Naive thymus-derived CD4-positive, alpha-beta T cell (primary cell): Measurements from ENCODE around the gene ADA. TPM values are rescaled to one million over a fixed set of nuclear protein-coding genes. Genes with fewer than 3 reads are reported as not detected.
"Not testable (repeated sequence)": the region's sequence is repeated elsewhere in the genome, so short reads cannot be mapped to it uniquely, and the experiment has no call there.

Source experiments
- ATAC-seq: fragments of 150-1000 bp; cut with Tn5 transposase; 2 replicates; pipeline ENCODE4 v1.10.0; 2021; ENCODE audit warnings: mild to moderate bottlenecking, moderate library complexity
- CTCF ChIA-PET: fragments of 350-600 bp; sonication (Branson Sonifier 250); formaldehyde crosslinking; loops from one replicate; lab custom pipeline; 2021; ENCODE audit warnings: antibody characterized with exemption; lab: Charles Lee
- POLR2A ChIA-PET: fragments of 350-600 bp; sonication (Branson Sonifier 250); formaldehyde crosslinking; loops from one replicate; lab custom pipeline; 2021; ENCODE audit warnings: antibody characterized with exemption, inconsistent platforms; lab: Charles Lee
- DNase-seq, 9 donors: peaks; one replicate each; pipeline versions ENCODE4 v3.0.0 to v3.0.0-alpha.2; 2020 to 2022; ENCODE audit warnings: mixed read lengths in 1 of 9
- H3K27ac ChIP-seq: one replicate; pipeline ENCODE4 v1.7.0; 2013; ENCODE audit warnings: mild to moderate bottlenecking, low read depth, low read length, moderate library complexity
- H3K27me3 ChIP-seq, 2 donors: one replicate each; pipeline ENCODE4 v1.7.0; 2013; ENCODE audit warnings: low read length in 2 of 2, mild to moderate bottlenecking in 2 of 2, moderate library complexity in 2 of 2; ENCODE audit not compliant: control insufficient read depth in 2 of 2, insufficient read depth in 2 of 2
- H3K36me3 ChIP-seq, 3 experiments: 1 replicate in 2 of 3; 2 replicates in 1 of 3; pipeline ENCODE4 v1.7.0; 2013; ENCODE audit warnings: low read length in 3 of 3, mild to moderate bottlenecking in 3 of 3, moderate library complexity in 1 of 3; ENCODE audit not compliant: insufficient read depth in 3 of 3, control insufficient read depth in 2 of 3
- H3K4me1 ChIP-seq, 2 donors: one replicate each; pipeline ENCODE4 v1.7.0; 2013; ENCODE audit warnings: low read length in 2 of 2, mild to moderate bottlenecking in 2 of 2, moderate library complexity in 1 of 2; ENCODE audit not compliant: control insufficient read depth in 2 of 2, insufficient read depth in 2 of 2
- H3K4me3 ChIP-seq: 2 replicates; pipeline ENCODE4 v1.7.0; 2013; ENCODE audit warnings: mild to moderate bottlenecking, low read length
- H3K9me3 ChIP-seq, 3 experiments: 1 replicate in 2 of 3; 2 replicates in 1 of 3; pipeline ENCODE4 v1.7.0; 2013; ENCODE audit warnings: low read length in 3 of 3; ENCODE audit not compliant: control insufficient read depth in 2 of 3
- H3K27ac Mint-ChIP-seq, 9 donors: one replicate each; pipeline ENCODE4 v1.8.0; 2020 to 2022; ENCODE audit warnings: mixed read lengths in 9 of 9, mild to moderate bottlenecking in 8 of 9, moderate library complexity in 5 of 9, inconsistent platforms in 2 of 9
- H3K27me3 Mint-ChIP-seq, 5 donors: one replicate each; pipeline ENCODE4 v1.8.0; 2021 to 2022; ENCODE audit warnings: mixed read lengths in 5 of 5, mild to moderate bottlenecking in 1 of 5
- H3K36me3 Mint-ChIP-seq, 5 donors: one replicate each; pipeline ENCODE4 v1.8.0; 2020 to 2022; ENCODE audit warnings: mixed read lengths in 5 of 5, mild to moderate bottlenecking in 3 of 5, inconsistent platforms in 1 of 5
- H3K4me1 Mint-ChIP-seq, 7 donors: one replicate each; pipeline ENCODE4 v1.8.0; 2020 to 2022; ENCODE audit warnings: mixed read lengths in 7 of 7, mild to moderate bottlenecking in 3 of 7, inconsistent platforms in 1 of 7
- H3K4me3 Mint-ChIP-seq, 10 donors: one replicate each; pipeline ENCODE4 v1.8.0; 2020 to 2022; ENCODE audit warnings: mild to moderate bottlenecking in 10 of 10, mixed read lengths in 10 of 10, moderate library complexity in 6 of 10, inconsistent platforms in 2 of 10
- H3K9me3 Mint-ChIP-seq, 11 donors: one replicate each; pipeline ENCODE4 v1.8.0; 2020 to 2022; ENCODE audit warnings: mixed read lengths in 11 of 11, mild to moderate bottlenecking in 4 of 11, inconsistent platforms in 1 of 11, moderate library complexity in 1 of 11
- intact Hi-C, 2 donors: fragments of 100-400 bp; cut with micrococcal nuclease; formaldehyde crosslinking; loops; one replicate each; pipeline ENCODE4 v1.15.1; 2023
- polyA plus RNA-seq, 2 donors: library from polyadenylated mRNA; unstranded; fragments of 300-500 nt; fragmentation: Illumina TruSeq; gene quantifications; one replicate each; pipeline ENCODE4 v1.2.3, GENCODE V29; 2021
- total RNA-seq, 6 experiments: library from RNA in 5 of 6; stranded (reverse) in 5 of 6; gene quantifications; 1 replicate in 5 of 6; 2 replicates in 1 of 6; pipeline ENCODE4 v1.2.3 and lab custom pipeline; 2021 to 2026

Gene ADA
- total and polyA plus RNA-seq, 7 experiments from 2014 or later, result 26.1 to 103 (median 35.2) TPM

GRCh38 chr20:44657875-44658274, 6.4 kb upstream of the ADA start:
- no peak for ATAC-seq
- Mint-ChIP-seq H3K4me1 (peaks cover 4 to 21% (median 9%) of the 10 kb centered on the region in 7 donors), H3K27ac (peak overlapping the region in 2 of 9 donors; percentile 26 to 74)

GRCh38 chr20:44656448-44656847, 4.9 kb upstream of the ADA start:
- ChIA-PET POLR2A (interaction anchor here (1.3 kb wide), 1 partner anchor 10 kb away, joined by 6 read pairs; no protein-coding TSS in a partner anchor), CTCF (interaction anchor here (1.1 kb wide), 1 partner anchor 9 kb away, joined by 3 read pairs; no protein-coding TSS in a partner anchor)
- intact Hi-C loops, result no loop called here
- H3K27me3 Mint-ChIP-seq, result no peaks in the 10 kb centered on the region
- peaks cover 0 to 9% of the 10 kb centered on the region in 2 donors for H3K4me1 ChIP-seq
- peaks cover 4 to 61% (median 31%) of the 10 kb centered on the region in 5 donors for H3K36me3 Mint-ChIP-seq
- no peak overlapping the region for H3K4me3 Mint-ChIP-seq
- no peak for DNase-seq
- peaks cover 0 to 26% (median 8%) of the 10 kb centered on the region in 3 experiments for H3K36me3 ChIP-seq
- peaks cover 9 to 22% (median 13%) of the 10 kb centered on the region in 7 donors for H3K4me1 Mint-ChIP-seq
- H3K27ac Mint-ChIP-seq, result peak overlapping the region in 7 of 9 donors; percentile 12 to 87 (median 55)
- H3K9me3 ChIP-seq, result no peaks in the 10 kb centered on the region
- H3K27ac ChIP-seq, result no peak overlapping the region
- no peak overlapping the region for H3K4me3 ChIP-seq
- no peaks in the 10 kb centered on the region for H3K27me3 ChIP-seq
- no peak for ATAC-seq
- H3K9me3 Mint-ChIP-seq, result peaks cover 0 to 1% (median 0%) of the 10 kb centered on the region in 11 donors

More at GRCh38 chr20:44657875-44658274, 6.4 kb upstream of the ADA start:
- Histone ChIP-seq H3K9me3 (no peaks in the 10 kb centered on the region), H3K27me3 (no peaks in the 10 kb centered on the region), H3K27ac (no peak overlapping the region), H3K36me3 (peaks cover 0 to 29% (median 8%) of the 10 kb centered on the region in 3 experiments), H3K4me3 (no peak overlapping the region), H3K4me1 (peaks cover 0 to 8% of the 10 kb centered on the region in 2 donors)
- DNase-seq, result no peak
- no peaks in the 10 kb centered on the region for H3K27me3 Mint-ChIP-seq
- H3K36me3 Mint-ChIP-seq, result peaks cover 0 to 67% (median 27%) of the 10 kb centered on the region in 5 donors
- intact Hi-C loops, result no loop called here
- POLR2A ChIA-PET, result no interaction called here
- H3K4me3 Mint-ChIP-seq, result no peak overlapping the region
- peaks cover 0 to 1% (median 0%) of the 10 kb centered on the region in 11 donors for H3K9me3 Mint-ChIP-seq
- CTCF ChIA-PET, result interaction anchor here (0.5 kb wide), 1 partner anchor 74 kb away, joined by 3 read pairs; no protein-coding TSS in a partner anchor

GRCh38 chr20:44654210-44654609, 2.7 kb upstream of the ADA start:
- Histone ChIP-seq H3K4me1 (peaks cover 16 to 20% of the 10 kb centered on the region in 2 donors), H3K36me3 (peaks cover 0 to 10% (median 5%) of the 10 kb centered on the region in 3 experiments)
- Mint-ChIP-seq H3K4me3 (peak overlapping the region in 2 of 10 donors; percentile 12 to 41), H3K27ac (peak overlapping the region in 8 of 9 donors; percentile 4 to 91 (median 77)), H3K36me3 (peaks cover 4 to 55% (median 20%) of the 10 kb centered on the region in 5 donors), H3K4me1 (peaks cover 24 to 33% (median 31%) of the 10 kb centered on the region in 7 donors)
- CTCF ChIA-PET, result interaction anchor here (0.6 to 1.6 kb wide), 5 partner anchors 10 to 219 kb away, joined by 3 to 5 read pairs (median 3); no protein-coding TSS in a partner anchor
- not testable (repeated sequence) for H3K9me3 ChIP-seq, H3K27me3 Mint-ChIP-seq, DNase-seq, ATAC-seq, H3K4me3 ChIP-seq, H3K9me3 Mint-ChIP-seq, H3K27me3 ChIP-seq, H3K27ac ChIP-seq
- intact Hi-C loops, result loop anchor here (5.0 kb wide), 3 partner anchors 42 to 763 kb away; partner anchors contain the start of genes PIGT (in 1 of the 2) and STK4 (in 1 of the 2)
- POLR2A ChIA-PET, result interaction anchor here (0.6 to 5.1 kb wide), 8 partner anchors 8 to 333 kb away, joined by 3 to 28 read pairs (median 3); no protein-coding TSS in a partner anchor

- H3K4me3 ChIP-seq, result no peak overlapping the region
- no peaks in the 10 kb centered on the region for H3K27me3 ChIP-seq
- H3K4me1 ChIP-seq, result peaks cover 22 to 27% of the 10 kb centered on the region in 2 donors
- Mint-ChIP-seq H3K36me3 (peaks cover 4 to 53% (median 13%) of the 10 kb centered on the region in 5 donors), H3K4me1 (peaks cover 31 to 40% (median 38%) of the 10 kb centered on the region in 7 donors), H3K27ac (peak overlapping the region in 8 of 9 donors; percentile 47 to 91 (median 76)), H3K27me3 (no peaks in the 10 kb centered on the region), H3K4me3 (peak overlapping the region in 9 of 10 donors; percentile 18 to 95 (median 70)), H3K9me3 (peaks cover 0 to 1% (median 0%) of the 10 kb centered on the region in 11 donors)
- no peaks in the 10 kb centered on the region for H3K9me3 ChIP-seq
- intact Hi-C loops, result loop anchor here (5.0 kb wide), 3 partner anchors 41 to 764 kb away; partner anchors contain the start of genes PIGT (in 1 of the 2) and STK4 (in 1 of the 2)
- no peak for ATAC-seq
- DNase-seq, result no peak
- H3K36me3 ChIP-seq, result peaks cover 0 to 9% (median 5%) of the 10 kb centered on the region in 3 experiments
- ChIA-PET CTCF (interaction anchor here (0.9 to 1.6 kb wide), 6 partner anchors 9 to 43 kb away, joined by 3 to 5 read pairs (median 3); no protein-coding TSS in a partner anchor), POLR2A (interaction anchor here (0.6 to 5.1 kb wide), 12 partner anchors 8 to 333 kb away, joined by 3 to 28 read pairs (median 3); no protein-coding TSS in a partner anchor)
- no peak overlapping the region for H3K27ac ChIP-seq
Observed at GRCh38 chr20:44653546-44653945, 2.0 kb upstream of the ADA start.

- no peaks in the 10 kb centered on the region for H3K36me3 ChIP-seq
- peak overlapping the region; percentile 73 for H3K27ac ChIP-seq
- ATAC-seq (no peak), DNase-seq (peak in 2 of 9 donors; percentile 12 to 14)
- H3K9me3 ChIP-seq, result no peaks in the 10 kb centered on the region
- peaks cover 43 to 48% of the 10 kb centered on the region in 2 donors for H3K4me1 ChIP-seq
- no peaks in the 10 kb centered on the region for H3K27me3 Mint-ChIP-seq
- H3K4me1 Mint-ChIP-seq, result peaks cover 41 to 62% (median 60%) of the 10 kb centered on the region in 7 donors
- no peaks in the 10 kb centered on the region for H3K27me3 ChIP-seq
- peak overlapping the region; percentile 73 for H3K4me3 ChIP-seq
- H3K4me3 Mint-ChIP-seq, result peak overlapping the region; percentile 81 to 96 (median 94)
- POLR2A ChIA-PET, result interaction anchor here (1.2 to 11.4 kb wide), 10 partner anchors 8 to 316 kb away, joined by 3 to 122 read pairs (median 6); partner anchors contain the start of gene SERINC3
- peak overlapping the region; percentile 85 to 98 (median 93) for H3K27ac Mint-ChIP-seq
- CTCF ChIA-PET, result interaction anchor here (1.4 to 2.3 kb wide), 5 partner anchors 21 to 81 kb away, joined by 3 to 11 read pairs (median 7); no protein-coding TSS in a partner anchor
- peaks cover 0 to 1% (median 0%) of the 10 kb centered on the region in 11 donors for H3K9me3 Mint-ChIP-seq
- intact Hi-C loops, result loop anchor here (1.0 to 5.0 kb wide), 7 partner anchors 8 to 766 kb away; partner anchors contain the start of genes OSER1 (in 1 of the 2), PIGT (in 1 of the 2) and STK4 (in 1 of the 2)
- H3K36me3 Mint-ChIP-seq, result peaks cover 0 to 46% (median 4%) of the 10 kb centered on the region in 5 donors
Observed at GRCh38 chr20:44651434-44651683, 140 bp downstream of the ADA start.

- H3K4me3 ChIP-seq, result peak overlapping the region; percentile 73
- H3K4me1 Mint-ChIP-seq, result peaks cover 45 to 66% (median 64%) of the 10 kb centered on the region in 7 donors
Observed at GRCh38 chr20:44650771-44651433, 597 bp downstream of the ADA start.

More at GRCh38 chr20:44650771-44651433, 597 bp downstream of the ADA start:
- peak in 7 of 9 donors; percentile 28 to 50 (median 41) for DNase-seq
- Histone ChIP-seq H3K4me1 (peaks cover 47 to 52% of the 10 kb centered on the region in 2 donors), H3K27ac (peak overlapping the region; percentile 73), H3K36me3 (no peaks in the 10 kb centered on the region), H3K9me3 (no peaks in the 10 kb centered on the region), H3K27me3 (no peaks in the 10 kb centered on the region)
- ChIA-PET CTCF (interaction anchor here (0.9 to 2.7 kb wide), 9 partner anchors 9 to 434 kb away, joined by 3 to 17 read pairs (median 6); no protein-coding TSS in a partner anchor), POLR2A (interaction anchor here (0.8 to 11.4 kb wide), 11 partner anchors 8 to 316 kb away, joined by 3 to 122 read pairs (median 6); partner anchors contain the start of gene SERINC3)
- H3K4me3 Mint-ChIP-seq, result peak overlapping the region; percentile 81 to 96 (median 94)
- peak; percentile 45 for ATAC-seq
- peaks cover 0 to 46% (median 4%) of the 10 kb centered on the region in 5 donors for H3K36me3 Mint-ChIP-seq
- intact Hi-C loops, result loop anchor here (1.0 to 5.0 kb wide), 7 partner anchors 8 to 766 kb away; partner anchors contain the start of genes OSER1 (in 1 of the 2), PIGT (in 1 of the 2) and STK4 (in 1 of the 2)
- no peaks in the 10 kb centered on the region for H3K27me3 Mint-ChIP-seq
- H3K9me3 Mint-ChIP-seq, result peaks cover 0 to 1% (median 0%) of the 10 kb centered on the region in 11 donors
- peak overlapping the region; percentile 85 to 98 (median 93) for H3K27ac Mint-ChIP-seq
